Measurements from ENCODE around the gene PEAK1.

DNA sequence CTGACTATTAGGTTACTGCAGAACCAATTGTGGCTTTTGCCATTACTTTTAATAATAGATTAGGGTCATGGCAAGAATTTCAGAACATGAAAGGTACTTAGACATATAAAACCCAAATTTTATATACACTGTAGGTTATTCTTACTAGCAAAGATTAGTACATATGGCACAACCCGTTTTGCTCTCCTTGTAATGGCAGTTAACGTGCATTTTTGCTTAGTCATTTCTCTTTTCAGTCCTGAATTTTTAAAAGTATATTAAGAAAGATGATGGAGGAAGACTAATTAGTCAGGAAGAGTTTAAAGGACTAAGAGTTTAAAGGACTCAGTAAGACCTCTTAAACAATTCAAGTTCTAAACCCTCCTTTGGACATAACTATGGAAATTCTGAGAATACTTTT is 114.0 kb downstream of the PEAK1 start:
- TF ChIP-seq, protein P1, sequence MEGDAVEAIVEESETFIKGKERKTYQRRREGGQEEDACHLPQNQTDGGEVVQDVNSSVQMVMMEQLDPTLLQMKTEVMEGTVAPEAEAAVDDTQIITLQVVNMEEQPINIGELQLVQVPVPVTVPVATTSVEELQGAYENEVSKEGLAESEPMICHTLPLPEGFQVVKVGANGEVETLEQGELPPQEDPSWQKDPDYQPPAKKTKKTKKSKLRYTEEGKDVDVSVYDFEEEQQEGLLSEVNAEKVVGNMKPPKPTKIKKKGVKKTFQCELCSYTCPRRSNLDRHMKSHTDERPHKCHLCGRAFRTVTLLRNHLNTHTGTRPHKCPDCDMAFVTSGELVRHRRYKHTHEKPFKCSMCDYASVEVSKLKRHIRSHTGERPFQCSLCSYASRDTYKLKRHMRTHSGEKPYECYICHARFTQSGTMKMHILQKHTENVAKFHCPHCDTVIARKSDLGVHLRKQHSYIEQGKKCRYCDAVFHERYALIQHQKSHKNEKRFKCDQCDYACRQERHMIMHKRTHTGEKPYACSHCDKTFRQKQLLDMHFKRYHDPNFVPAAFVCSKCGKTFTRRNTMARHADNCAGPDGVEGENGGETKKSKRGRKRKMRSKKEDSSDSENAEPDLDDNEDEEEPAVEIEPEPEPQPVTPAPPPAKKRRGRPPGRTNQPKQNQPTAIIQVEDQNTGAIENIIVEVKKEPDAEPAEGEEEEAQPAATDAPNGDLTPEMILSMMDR (conservative IDR thresholded peaks at IDR 0.05; ENCODE audit: low read length) = no peak
- TF ChIP-seq EZH2phosphoT487 (IDR thresholded peaks at IDR 0.05; ENCODE audit: borderline replicate concordance, low read depth, low read length) = no peak

Measured in OCI-LY7 (cell line).